Mesangial cell (primary cell): ENCODE measurements around the gene POU1F1. TPM values are rescaled to one million over a fixed set of nuclear protein-coding genes. Genes with fewer than 3 reads are reported as not detected.

Experiments
- total RNA-seq: library from RNA; depleted of rRNA; stranded (reverse); fragments of >200 nt; gene quantifications from 2 replicates; pipeline ENCODE4 v1.2.3, GENCODE V29; 2015

The POU1F1 gene, protein sequence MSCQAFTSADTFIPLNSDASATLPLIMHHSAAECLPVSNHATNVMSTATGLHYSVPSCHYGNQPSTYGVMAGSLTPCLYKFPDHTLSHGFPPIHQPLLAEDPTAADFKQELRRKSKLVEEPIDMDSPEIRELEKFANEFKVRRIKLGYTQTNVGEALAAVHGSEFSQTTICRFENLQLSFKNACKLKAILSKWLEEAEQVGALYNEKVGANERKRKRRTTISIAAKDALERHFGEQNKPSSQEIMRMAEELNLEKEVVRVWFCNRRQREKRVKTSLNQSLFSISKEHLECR
- not detected in 2 replicates for total RNA-seq

DNA sequence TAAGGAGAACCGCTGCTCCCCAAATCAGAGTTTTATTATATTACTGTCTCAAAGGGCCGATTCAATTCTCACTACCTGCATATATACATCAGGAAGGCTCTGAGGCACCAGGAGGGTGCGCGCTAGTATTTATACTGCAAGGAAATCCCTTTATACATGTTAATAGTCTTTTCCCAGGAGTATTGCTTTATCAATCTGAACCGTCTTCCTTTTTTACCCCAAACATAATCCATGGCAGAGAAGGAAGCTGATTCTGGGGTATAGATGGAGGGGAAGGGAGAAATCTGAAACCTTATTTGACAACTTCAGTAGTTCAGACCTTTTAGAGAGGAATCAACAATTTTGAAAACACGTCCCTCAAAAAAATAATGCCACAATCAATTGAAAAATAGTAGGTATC lies at the start of gene POU1F1:
POU1F1 (minus strand) TSS at position 101 of the 400 bp plus-strand sequence. CDS start 122 bp downstream, outside the sequence.

DNA sequence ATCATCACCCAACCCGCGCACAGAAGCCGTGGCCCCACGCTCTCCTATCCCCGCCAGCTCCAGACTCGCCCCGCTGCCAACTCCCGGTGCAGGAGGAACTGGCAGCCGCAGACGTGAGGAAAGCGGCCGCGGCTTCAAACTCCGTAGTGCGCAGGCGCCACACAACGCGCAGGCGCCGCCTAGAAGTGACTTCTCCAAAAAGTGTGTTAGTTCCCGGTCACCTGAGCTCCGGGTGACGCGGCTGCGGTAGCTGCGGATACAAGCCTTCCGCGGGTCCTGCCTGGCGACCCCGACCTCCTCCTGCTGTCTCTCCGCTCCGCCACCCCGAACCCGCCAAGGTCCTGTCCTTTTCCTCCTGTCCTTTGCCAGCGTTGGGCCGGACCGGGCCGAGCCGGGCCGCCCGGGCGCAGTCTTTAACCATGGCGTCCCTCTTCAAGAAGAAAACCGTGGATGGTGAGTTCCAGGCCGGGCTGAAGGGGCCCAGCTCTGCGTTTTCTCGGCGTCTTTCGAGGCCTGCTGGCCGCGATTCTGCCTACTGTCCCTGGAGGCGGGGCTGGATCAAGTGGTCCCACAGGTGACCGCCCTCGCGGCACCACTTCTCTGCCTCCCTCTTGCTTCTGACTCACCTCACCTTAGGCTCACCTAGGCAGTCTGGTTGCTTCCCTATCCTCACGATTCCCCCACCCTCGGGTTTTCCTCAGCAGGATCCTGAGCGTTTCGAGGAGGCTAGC lies 49.1 kb downstream of the POU1F1 start, which contains the start of gene CHMP2B:
CHMP2B (plus strand) TSS at position 206 of the 731 bp plus-strand sequence; CDS start at position 420, 214 bp downstream.

Other genes starting within 250 kb of the POU1F1 start
- gene CHMP2B, start 49.3 kb downstream of the POU1F1 start, total RNA-seq = 17.1 and 21.5 TPM in 2 replicates